Retinal pigment epithelial cell (primary cell): Measurements from ENCODE around the gene ZDHHC9.
"Not testable (repeated sequence)": the region's sequence is repeated elsewhere in the genome, so short reads cannot be mapped to it uniquely, and the experiment has no call there.

ENCODE experiments used
- DNase-seq: peaks from one replicate; pipeline ENCODE4 v3.0.0-alpha.2; 2010; ENCODE audit warnings: low read depth
- H3K4me3 ChIP-seq: 2 replicates; pipeline ENCODE4 v1.5.1; 2011; ENCODE audit warnings: mild to moderate bottlenecking, low read length, control low read depth, moderate library complexity
- CTCF ChIP-seq: conservative IDR thresholded peaks from 2 replicates; pipeline ENCODE4 v1.5.1; 2011; ENCODE audit warnings: low read depth, low read length, control low read depth, inconsistent platforms

The ZDHHC9 gene

GRCh38 chrX:129843459-129844306, at the start of gene ZDHHC9:
Gene ZDHHC9, minus strand, starts transcription at chrX:129843886. Its CDS starts 1,941 bp downstream, at chrX:129841945.
- no peak for TF ChIP-seq CTCF
- peak; percentile 56 for DNase-seq
- peak within 1 kb of the TSS; percentile 74 for H3K4me3 ChIP-seq

GRCh38 chrX:129877401-129877800, 33.7 kb upstream of the ZDHHC9 start:
- TF ChIP-seq CTCF: no peak
- no peak overlapping the region for H3K4me3 ChIP-seq
- no peak for DNase-seq

- no peak for TF ChIP-seq CTCF
- DNase-seq: peak; percentile 16
- no peak overlapping the region for H3K4me3 ChIP-seq
These were observed 33.2 kb upstream of the ZDHHC9 start for GRCh38 chrX:129876771-129877305.

- no peak for TF ChIP-seq CTCF
- DNase-seq: no peak
- no peak overlapping the region for H3K4me3 ChIP-seq
These were observed 32.0 kb upstream of the ZDHHC9 start for GRCh38 chrX:129875669-129876068.

GRCh38 chrX:129872524-129872923, 28.8 kb upstream of the ZDHHC9 start:
- H3K4me3 ChIP-seq: no peak overlapping the region
- no peak for TF ChIP-seq CTCF
- no peak for DNase-seq

GRCh38 chrX:129866321-129866720, 22.6 kb upstream of the ZDHHC9 start:
- DNase-seq, H3K4me3 ChIP-seq: not testable (repeated sequence)

GRCh38 chrX:129859134-129859533, 15.4 kb upstream of the ZDHHC9 start:
- H3K4me3 ChIP-seq: not testable (repeated sequence)

GRCh38 chrX:129851825-129852224, 8.1 kb upstream of the ZDHHC9 start:
- H3K4me3 ChIP-seq, DNase-seq: not testable (repeated sequence)

More at GRCh38 chrX:129859134-129859533, 15.4 kb upstream of the ZDHHC9 start:
- DNase-seq: not testable (repeated sequence)
